Natural killer cell treated with Interleukin-12 subunit alpha and Interleukin-12 subunit beta and Interleukin-15 and Interleukin-18, amount 100 ng/mL, for 72 hours (primary cell): ENCODE data around the gene DEK. TPM values are rescaled to one million over a fixed set of nuclear protein-coding genes. Genes with fewer than 3 reads are reported as not detected.
"Not testable (repeated sequence)": the region's sequence is repeated elsewhere in the genome, so short reads cannot be mapped to it uniquely, and the experiment has no call there.

Experiments
- ATAC-seq, 2 donors: fragments of 150-1000 bp; cut with Tn5 transposase in 1 of 2; sonication (Bioruptor Pico), chemical (Tn5 transposase) in 1 of 2; 2 replicates each; pipeline ENCODE4 v1.10.0; 2021
- DNase-seq: peaks from one replicate; pipeline ENCODE4 v3.0.0; 2022; ENCODE audit warnings: low spot score
- H3K27ac Mint-ChIP-seq, 2 donors: 1 replicate in 1 of 2; 2 replicates in 1 of 2; pipeline ENCODE4 v1.8.0; 2022; ENCODE audit warnings: mixed read lengths in 2 of 2, mild to moderate bottlenecking in 1 of 2, moderate library complexity in 1 of 2
- H3K27me3 Mint-ChIP-seq, 2 donors: 1 replicate in 1 of 2; 2 replicates in 1 of 2; pipeline ENCODE4 v1.8.0; 2022; ENCODE audit warnings: mixed read lengths in 2 of 2
- H3K36me3 Mint-ChIP-seq: one replicate; pipeline ENCODE4 v1.8.0; 2022; ENCODE audit warnings: mixed read lengths
- H3K4me1 Mint-ChIP-seq, 2 donors: 1 replicate in 1 of 2; 2 replicates in 1 of 2; pipeline ENCODE4 v1.8.0; 2022; ENCODE audit warnings: low read depth in 2 of 2, mixed read lengths in 2 of 2, mild to moderate bottlenecking in 1 of 2
- H3K4me3 Mint-ChIP-seq: one replicate; pipeline ENCODE4 v1.8.0; 2022; ENCODE audit warnings: mixed read lengths
- H3K9me3 Mint-ChIP-seq: 2 replicates; pipeline ENCODE4 v1.8.0; 2022; ENCODE audit warnings: mixed read lengths
- total RNA-seq, 2 donors: library from RNA; stranded (reverse); gene quantifications; one replicate each; pipeline ENCODE4 v1.2.3, GENCODE V29; 2022

Gene DEK, protein sequence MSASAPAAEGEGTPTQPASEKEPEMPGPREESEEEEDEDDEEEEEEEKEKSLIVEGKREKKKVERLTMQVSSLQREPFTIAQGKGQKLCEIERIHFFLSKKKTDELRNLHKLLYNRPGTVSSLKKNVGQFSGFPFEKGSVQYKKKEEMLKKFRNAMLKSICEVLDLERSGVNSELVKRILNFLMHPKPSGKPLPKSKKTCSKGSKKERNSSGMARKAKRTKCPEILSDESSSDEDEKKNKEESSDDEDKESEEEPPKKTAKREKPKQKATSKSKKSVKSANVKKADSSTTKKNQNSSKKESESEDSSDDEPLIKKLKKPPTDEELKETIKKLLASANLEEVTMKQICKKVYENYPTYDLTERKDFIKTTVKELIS
- 100 to 1,000 TPM; 105 to 152 TPM for total RNA-seq

DNA sequence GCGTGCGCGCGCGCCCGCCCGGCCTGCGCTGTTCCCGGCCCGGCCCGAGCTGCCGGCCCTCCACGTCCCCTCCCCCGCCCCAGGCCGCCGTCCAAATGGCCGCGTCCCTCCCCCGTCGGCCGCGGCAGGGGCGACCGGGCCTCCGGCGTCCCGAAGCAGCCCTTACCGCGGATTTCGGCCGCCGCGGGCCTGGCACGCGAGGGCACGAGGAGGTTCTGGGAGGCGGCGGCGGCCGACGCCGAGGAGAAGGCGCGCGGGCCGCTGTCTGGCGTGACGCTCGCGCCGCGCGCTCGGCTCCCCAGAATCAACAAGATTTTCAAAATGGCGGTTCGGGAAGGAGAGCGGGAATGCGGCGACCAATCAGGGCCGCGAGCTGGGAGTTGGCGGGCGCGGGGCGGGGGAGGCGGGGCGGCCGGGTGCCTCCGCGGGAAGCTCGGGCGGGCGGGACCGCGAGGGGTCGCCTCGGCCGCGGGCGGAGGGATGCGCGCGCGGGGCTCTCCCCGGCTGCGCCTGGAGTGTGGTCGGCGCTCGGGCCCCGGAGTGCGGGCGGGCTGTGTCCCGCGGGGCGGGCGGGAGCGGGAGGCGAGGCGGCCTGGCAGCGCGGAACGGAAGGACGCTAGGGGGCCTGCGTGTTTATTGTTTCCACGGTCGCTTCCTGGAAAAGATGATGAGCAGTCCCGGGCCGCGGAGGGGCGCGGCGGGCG is at the start of gene DEK:
TSS of gene DEK (minus strand) at position 312 of the 704 bp plus-strand sequence. CDS start 543 bp downstream, outside the sequence.
- Mint-ChIP-seq H3K36me3 (peaks cover 13% of the 10 kb centered on the region), H3K27me3 (no peaks in the 10 kb centered on the region), H3K4me3 (peak within 1 kb of the TSS; percentile 99), H3K4me1 (peaks cover 45 to 52% of the 10 kb centered on the region in 2 donors), H3K27ac (peak within 1 kb of the TSS; percentile 97 to 98), H3K9me3 (no peaks in the 10 kb centered on the region)
- DNase-seq (peak; percentile 91), ATAC-seq (peak; percentile 84 to 90)

DNA sequence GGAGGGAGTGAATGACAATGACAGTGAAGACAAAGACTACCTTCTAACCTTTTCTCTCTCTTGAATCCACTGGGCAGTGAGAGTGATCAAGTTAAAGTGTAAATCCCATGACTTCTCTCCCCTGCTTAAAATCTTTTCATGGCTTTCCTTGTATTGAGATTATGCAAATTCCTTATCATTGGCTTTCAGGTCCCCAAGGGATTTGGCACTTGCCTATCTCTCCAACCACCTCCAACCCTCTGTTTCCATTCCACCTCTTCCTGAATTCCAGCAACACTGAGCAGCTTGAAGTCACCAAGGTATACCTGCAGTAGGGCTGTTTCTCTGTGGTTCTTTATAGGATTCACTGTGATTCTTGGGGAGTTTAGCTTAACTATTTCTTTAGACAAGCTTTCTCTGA is 48.0 kb upstream of the DEK start:
- Mint-ChIP-seq H3K36me3 (no peaks in the 10 kb centered on the region), H3K27me3 (peaks cover 11 to 34% of the 10 kb centered on the region in 2 donors), H3K4me1 (no peaks in the 10 kb centered on the region), H3K27ac (no peak overlapping the region), H3K9me3 (peaks cover 4% of the 10 kb centered on the region), H3K4me3 (no peak overlapping the region)
- ATAC-seq (no peak), DNase-seq (no peak)

GRCh38 chr6:18310010-18310409 is 45.7 kb upstream of the DEK start:
- H3K27ac Mint-ChIP-seq, DNase-seq, H3K9me3 Mint-ChIP-seq, H3K4me3 Mint-ChIP-seq, ATAC-seq, H3K36me3 Mint-ChIP-seq, H3K4me1 Mint-ChIP-seq: not testable (repeated sequence)
- H3K27me3 Mint-ChIP-seq, result peaks cover 11 to 34% of the 10 kb centered on the region in 2 donors

DNA sequence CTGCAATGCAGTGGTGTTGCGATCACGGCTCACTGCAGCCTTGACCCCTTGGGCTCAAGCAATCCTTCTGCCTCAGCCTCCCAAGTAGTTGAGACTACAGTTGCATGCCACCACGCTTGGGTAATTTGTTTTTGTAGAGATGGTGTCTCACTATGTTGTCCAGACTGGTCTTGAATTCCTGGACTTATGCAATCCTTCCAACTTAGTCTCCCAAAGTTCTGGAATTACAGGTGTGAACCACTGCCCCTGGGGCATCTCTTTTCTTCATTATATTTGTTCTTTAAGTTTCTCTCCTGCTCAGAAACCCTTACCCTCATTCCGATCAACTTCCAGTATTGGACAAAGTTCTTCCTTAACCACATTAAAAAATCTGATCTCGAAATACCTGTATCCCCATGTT is 44.7 kb upstream of the DEK start:
- Mint-ChIP-seq H3K27me3 (peaks cover 11 to 31% of the 10 kb centered on the region in 2 donors), H3K4me3 (no peak overlapping the region), H3K4me1 (no peaks in the 10 kb centered on the region), H3K36me3 (no peaks in the 10 kb centered on the region), H3K27ac (no peak overlapping the region), H3K9me3 (peaks cover 4% of the 10 kb centered on the region)
- DNase-seq (no peak), ATAC-seq (no peak)

- DNase-seq (no peak), ATAC-seq (no peak)
- Mint-ChIP-seq H3K27me3 (peaks cover 11 to 25% of the 10 kb centered on the region in 2 donors), H3K9me3 (peaks cover 4% of the 10 kb centered on the region), H3K27ac (no peak overlapping the region), H3K4me3 (no peak overlapping the region), H3K4me1 (no peaks in the 10 kb centered on the region), H3K36me3 (no peaks in the 10 kb centered on the region)
Observed at GRCh38 chr6:18308070-18308735, 43.9 kb upstream of the DEK start.

DNA sequence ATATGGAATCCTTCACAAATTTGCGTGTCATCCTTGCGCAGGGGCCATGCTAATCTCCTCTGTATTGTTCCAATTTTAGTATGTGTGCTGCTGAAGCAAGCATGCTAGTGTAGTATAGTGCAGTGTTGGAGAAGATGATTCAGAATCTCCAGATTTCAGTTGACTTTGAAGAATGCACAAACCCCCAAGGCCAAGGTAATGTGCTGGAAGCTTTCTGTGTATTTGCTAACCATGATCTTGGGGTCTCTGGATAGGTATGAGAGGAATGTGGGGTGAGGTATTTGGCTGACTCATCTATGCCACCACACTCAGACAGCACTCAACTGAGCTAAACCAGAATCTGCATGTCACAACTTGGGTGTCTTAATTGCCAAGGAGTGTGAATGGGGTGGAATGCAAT is 42.6 kb upstream of the DEK start:
- peaks cover 4% of the 10 kb centered on the region for H3K9me3 Mint-ChIP-seq
- DNase-seq (no peak), ATAC-seq (no peak)
- no peaks in the 10 kb centered on the region for H3K36me3 Mint-ChIP-seq
- no peaks in the 10 kb centered on the region for H3K4me1 Mint-ChIP-seq
- H3K27me3 Mint-ChIP-seq, result peaks cover 9 to 13% of the 10 kb centered on the region in 2 donors
- no peak overlapping the region for H3K27ac Mint-ChIP-seq
- H3K4me3 Mint-ChIP-seq, result no peak overlapping the region

DNA sequence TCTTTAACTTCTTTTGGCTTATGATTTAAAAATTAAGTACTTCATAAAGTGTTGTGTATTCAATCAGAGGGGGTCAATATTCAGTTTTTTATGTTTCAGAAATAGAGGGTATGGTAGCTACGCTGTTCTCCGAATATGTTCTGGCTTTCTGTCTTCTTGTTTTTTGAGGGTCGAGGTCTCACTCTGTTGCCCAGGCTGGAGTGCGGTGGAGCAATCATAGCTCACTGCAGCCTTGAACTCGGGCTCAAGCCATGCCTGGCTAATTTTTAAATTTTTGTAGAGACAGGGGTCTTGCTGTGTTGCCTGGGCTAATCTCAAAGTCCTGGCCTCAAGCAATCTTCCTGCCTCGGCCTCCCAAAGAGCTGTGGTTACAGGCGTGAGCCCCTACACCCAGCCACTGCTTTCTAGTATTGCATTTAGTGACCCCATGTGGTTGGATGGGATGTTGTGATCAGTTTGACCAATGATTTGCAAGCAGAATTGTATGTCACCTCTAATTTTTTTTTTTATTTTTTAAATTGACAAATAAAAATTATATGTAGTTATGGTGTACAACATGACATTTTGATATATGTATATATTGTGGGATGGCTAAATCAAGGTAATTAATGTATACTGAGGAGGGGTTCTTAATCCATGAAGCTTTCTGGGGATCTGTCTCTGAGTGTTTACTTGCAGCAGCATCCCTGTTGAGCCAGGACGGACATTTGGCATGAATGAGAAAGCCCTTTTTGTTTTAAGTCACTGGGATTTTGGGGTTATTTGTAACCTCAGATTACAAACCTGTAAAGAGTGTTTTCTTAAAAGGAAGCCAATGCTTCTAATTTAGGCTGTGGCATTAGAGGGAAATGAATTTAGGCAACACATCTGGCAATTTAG is 38.5 kb upstream of the DEK start:
- no peak overlapping the region for H3K4me3 Mint-ChIP-seq
- H3K36me3 Mint-ChIP-seq, result no peaks in the 10 kb centered on the region
- ATAC-seq (no peak), DNase-seq (no peak)
- H3K27ac Mint-ChIP-seq, result no peak overlapping the region
- H3K9me3 Mint-ChIP-seq, result no peaks in the 10 kb centered on the region
- H3K27me3 Mint-ChIP-seq, result no peaks in the 10 kb centered on the region
- H3K4me1 Mint-ChIP-seq, result no peaks in the 10 kb centered on the region

- Mint-ChIP-seq H3K4me1 (no peaks in the 10 kb centered on the region), H3K36me3 (no peaks in the 10 kb centered on the region), H3K27me3 (peaks cover 9 to 18% of the 10 kb centered on the region in 2 donors), H3K4me3 (no peak overlapping the region), H3K9me3 (no peaks in the 10 kb centered on the region), H3K27ac (no peak overlapping the region)
- ATAC-seq (no peak), DNase-seq (no peak)
Observed at GRCh38 chr6:18293076-18293904, 29.0 kb upstream of the DEK start.

DNA sequence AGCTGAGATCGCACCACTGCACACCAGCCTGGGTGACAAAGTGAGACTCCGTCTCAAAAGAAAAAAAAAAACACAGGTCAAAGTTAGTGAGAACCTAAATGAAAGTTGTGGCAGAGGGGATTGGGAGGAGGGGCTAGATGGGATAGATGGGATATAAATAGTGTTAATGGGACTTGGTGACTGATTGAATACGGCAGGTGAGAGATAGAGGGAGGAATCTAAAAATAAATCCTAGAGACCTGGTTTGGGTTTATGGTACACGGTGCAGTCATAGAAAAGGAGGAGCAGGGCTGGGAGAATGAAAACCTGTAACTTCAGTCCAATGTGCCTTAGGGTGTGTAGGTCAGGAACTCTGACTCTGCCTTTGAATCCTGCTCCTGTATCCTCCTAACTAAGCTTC is 25.0 kb upstream of the DEK start:
- no peak overlapping the region for H3K4me3 Mint-ChIP-seq

GRCh38 chr6:18284261-18284660 is 19.9 kb upstream of the DEK start:
- DNase-seq, result no peak
- no peak overlapping the region for H3K27ac Mint-ChIP-seq
- no peaks in the 10 kb centered on the region for H3K36me3 Mint-ChIP-seq
- no peaks in the 10 kb centered on the region for H3K4me1 Mint-ChIP-seq
- no peak for ATAC-seq
- H3K4me3 Mint-ChIP-seq, result no peak overlapping the region
- peaks cover 27 to 45% of the 10 kb centered on the region in 2 donors for H3K27me3 Mint-ChIP-seq
- H3K9me3 Mint-ChIP-seq, result no peaks in the 10 kb centered on the region

More for the DNA sequence above, 25.0 kb upstream of the DEK start:
- Mint-ChIP-seq H3K36me3 (no peaks in the 10 kb centered on the region), H3K27ac (no peak overlapping the region), H3K9me3 (no peaks in the 10 kb centered on the region), H3K4me1 (no peaks in the 10 kb centered on the region), H3K27me3 (peaks cover 17 to 24% of the 10 kb centered on the region in 2 donors)
- DNase-seq (no peak), ATAC-seq (no peak)

- no peak overlapping the region for H3K4me3 Mint-ChIP-seq
- no peak overlapping the region for H3K27ac Mint-ChIP-seq
- no peaks in the 10 kb centered on the region for H3K9me3 Mint-ChIP-seq
- DNase-seq (no peak), ATAC-seq (no peak)
- H3K36me3 Mint-ChIP-seq, result no peaks in the 10 kb centered on the region
- H3K27me3 Mint-ChIP-seq, result peaks cover 27 to 44% of the 10 kb centered on the region in 2 donors
- peaks cover 0 to 3% of the 10 kb centered on the region in 2 donors for H3K4me1 Mint-ChIP-seq
Observed at GRCh38 chr6:18281564-18281963, 17.2 kb upstream of the DEK start.

DNA sequence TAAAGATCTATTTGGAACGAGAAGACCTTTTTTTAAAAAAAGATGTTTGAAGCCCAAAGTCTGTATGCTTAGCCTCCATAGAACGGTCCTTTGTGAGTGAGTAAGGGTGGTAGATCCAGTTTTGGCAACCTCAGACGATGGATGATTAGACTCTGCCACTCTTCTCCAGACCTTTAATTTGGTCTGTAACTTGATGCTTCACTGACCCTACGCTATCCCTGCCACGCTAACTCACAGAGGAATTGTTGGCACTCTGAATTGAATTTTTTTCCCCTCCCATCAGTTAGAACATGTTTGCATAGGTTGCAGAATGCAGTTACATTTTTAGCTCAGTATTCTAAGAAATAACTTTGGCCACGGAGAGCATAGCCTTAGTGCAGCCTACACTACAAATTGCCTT is 15.8 kb upstream of the DEK start:
- H3K4me1 Mint-ChIP-seq, result peaks cover 0 to 3% of the 10 kb centered on the region in 2 donors
- no peak overlapping the region for H3K4me3 Mint-ChIP-seq
- no peak for DNase-seq
- H3K36me3 Mint-ChIP-seq, result no peaks in the 10 kb centered on the region
- ATAC-seq, result no peak
- peaks cover 36 to 59% of the 10 kb centered on the region in 2 donors for H3K27me3 Mint-ChIP-seq
- no peak overlapping the region for H3K27ac Mint-ChIP-seq
- H3K9me3 Mint-ChIP-seq, result no peaks in the 10 kb centered on the region
